Measurements from ENCODE around the gene GPR137C. TPM values are rescaled to one million over a fixed set of nuclear protein-coding genes. Genes with fewer than 3 reads are reported as not detected.

Gene GPR137C, protein sequence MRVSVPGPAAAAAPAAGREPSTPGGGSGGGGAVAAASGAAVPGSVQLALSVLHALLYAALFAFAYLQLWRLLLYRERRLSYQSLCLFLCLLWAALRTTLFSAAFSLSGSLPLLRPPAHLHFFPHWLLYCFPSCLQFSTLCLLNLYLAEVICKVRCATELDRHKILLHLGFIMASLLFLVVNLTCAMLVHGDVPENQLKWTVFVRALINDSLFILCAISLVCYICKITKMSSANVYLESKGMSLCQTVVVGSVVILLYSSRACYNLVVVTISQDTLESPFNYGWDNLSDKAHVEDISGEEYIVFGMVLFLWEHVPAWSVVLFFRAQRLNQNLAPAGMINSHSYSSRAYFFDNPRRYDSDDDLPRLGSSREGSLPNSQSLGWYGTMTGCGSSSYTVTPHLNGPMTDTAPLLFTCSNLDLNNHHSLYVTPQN
- total RNA-seq, result 0.13 TPM
- long read RNA-seq, result 0 reads

DNA sequence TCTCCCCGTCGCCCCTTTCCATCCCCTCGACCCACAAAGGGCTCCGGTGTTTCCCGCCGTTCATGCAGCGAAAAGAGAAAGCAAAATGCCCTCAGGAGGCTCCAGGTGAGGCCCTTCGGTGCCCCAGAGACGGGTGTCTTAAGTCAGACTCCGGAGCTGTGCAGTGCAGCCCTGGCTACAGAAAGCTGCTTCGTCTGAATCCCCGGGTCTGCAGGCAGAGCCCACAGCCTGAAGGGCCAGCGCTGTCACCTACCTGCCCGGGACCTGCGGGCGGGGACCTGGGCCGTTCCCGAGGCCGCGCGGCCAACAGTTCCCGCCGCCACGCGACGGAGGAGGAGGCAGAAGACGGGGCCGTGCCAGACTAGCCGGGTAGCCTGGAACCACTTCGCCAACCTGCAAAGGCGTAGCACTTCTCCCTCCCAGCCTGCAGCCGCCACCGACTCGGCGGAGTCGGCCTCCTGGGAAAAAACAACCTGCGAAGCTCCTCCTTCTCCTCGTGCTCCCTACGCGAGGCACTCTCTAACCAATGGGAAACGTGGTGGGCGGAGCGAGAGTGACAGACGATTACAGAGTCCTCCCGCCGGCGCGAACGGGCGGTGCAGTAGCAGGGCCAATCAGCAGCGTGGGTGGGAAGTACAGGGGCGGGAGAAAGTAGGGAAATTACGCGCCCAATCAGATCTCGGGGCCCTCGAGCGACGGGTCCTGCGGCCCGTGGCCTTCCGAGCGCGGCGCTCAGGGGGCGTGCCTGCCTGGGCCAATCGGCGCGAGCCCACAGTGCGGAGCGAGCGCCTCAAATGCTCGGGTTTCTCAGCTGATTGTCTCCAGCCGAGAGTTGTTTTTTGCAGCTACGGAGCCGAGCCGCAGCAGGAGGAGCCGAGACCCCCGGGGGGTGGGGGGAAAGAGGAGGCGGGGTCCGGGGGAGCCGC lies at the start of gene GPR137C, which contains the start of gene TXNDC16:
Gene GPR137C, plus strand, starts transcription at position 774 of the 926 bp plus-strand sequence. CDS start 312 bp downstream, outside the sequence.
Gene TXNDC16, minus strand, starts transcription at position 443 of the 926 bp plus-strand sequence. CDS start 8,948 bp downstream, outside the sequence.
- DNase-seq (ENCODE audit: low spot score), result peak; percentile 100

DNA sequence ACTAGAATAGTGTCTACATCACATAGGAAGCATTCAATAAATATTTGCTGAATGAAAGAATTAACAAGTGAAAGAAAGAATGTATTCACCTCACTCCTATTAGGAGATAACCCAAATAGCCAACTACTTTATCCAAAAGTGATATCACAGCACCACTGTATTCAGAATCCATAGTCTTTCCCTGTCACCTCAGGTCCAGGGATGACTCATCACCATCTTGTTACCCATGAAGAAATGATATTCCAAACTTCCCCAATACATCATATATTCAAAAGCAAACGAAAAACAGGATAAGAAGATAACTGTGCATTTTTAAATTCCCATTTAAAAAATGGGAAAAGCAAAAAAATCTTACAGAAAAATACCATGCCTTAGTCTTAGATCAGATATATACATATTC lies 39.4 kb upstream of the GPR137C start:
- no peak for DNase-seq (ENCODE audit: low spot score)

DNA sequence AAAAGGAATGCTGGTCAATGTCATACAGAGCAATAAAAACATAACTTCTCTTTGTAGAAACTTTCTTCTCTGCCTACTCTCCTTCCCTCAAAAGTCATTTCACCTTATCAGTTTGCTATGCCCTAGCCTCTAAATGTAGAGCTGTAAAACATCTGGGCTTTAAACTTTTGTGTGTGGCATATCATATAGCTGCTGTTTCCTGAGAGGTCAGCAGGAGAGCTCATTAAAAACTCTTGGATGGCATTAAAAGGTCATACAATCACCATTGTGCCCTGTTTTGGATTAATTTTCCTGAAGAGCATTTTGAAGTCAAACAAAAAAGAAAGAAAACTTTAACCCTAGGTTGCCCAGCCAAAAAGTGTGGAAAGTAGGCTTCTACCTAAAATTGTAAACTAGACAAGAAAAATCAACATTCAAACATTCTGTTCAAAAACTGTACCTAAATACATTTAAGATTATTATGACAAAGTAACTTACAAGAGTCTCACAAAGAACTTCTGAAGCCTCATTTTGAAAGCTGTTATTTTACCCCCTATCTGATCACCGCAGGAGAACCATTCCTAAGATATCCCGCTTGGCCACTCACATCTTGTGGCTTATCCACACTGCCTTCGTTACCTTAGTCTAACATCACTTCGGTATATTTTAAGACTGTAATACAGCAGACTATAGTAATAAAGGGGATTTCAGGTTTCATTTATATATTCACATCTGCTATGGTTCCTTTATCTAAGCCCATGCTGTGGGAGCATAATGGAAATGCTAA lies 38.4 kb upstream of the GPR137C start:
- no peak for DNase-seq (ENCODE audit: low spot score)

DNA sequence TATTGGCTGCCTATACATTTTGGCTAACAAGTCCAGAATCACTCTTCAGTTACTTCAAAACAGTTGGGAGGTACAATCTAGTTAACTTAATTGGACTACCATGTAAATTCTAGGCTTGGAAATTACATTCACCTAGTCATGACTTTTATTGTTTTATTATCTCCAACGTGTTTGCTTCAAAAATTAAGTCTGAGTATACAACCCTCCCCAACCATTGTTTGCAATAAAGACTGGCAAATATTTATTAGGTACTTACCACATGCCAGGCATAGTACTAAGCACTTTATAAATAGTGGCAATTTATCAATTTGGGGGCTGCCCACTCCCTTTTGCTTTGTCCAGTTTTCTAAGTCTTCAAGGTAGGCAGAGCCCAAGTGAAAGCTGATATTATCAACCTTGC lies 30.6 kb upstream of the GPR137C start:
- no peak for DNase-seq (ENCODE audit: low spot score)

DNA sequence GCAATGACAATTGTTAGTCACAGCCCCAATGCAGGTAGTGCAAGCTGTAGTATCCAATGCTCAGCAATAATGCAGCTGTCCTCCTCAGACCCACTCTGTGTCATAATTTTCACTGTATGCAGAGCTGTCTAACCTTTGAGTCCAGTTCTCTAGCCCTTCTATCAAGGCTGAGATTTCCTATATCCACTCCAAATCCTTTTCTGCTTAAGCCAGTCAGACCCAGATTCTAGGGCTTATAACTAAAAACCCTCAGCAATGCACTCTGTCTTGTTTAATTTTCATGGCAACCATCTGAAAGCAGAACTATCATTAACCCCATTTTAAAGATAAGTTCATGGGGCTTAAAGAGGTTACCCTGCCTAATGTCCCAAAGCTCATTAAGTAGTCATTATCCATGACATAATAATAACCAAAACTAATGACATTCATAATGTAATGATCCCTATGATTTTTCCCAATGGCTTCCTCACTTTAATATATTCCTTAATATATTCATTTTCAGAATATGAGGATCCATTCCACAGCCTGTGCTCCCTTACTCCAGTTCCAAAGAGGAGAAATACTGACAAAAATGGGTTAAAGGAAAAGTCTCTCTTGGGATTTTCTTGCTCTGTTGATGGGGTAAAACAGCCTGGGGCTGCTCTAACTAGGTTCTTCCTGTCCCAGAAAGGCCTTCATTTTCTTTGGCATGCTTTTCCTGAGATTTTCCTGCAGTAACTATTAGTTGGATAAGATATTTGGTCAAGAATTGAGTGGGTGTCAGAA lies 29.9 kb upstream of the GPR137C start:
- no peak for DNase-seq (ENCODE audit: low spot score)

DNA sequence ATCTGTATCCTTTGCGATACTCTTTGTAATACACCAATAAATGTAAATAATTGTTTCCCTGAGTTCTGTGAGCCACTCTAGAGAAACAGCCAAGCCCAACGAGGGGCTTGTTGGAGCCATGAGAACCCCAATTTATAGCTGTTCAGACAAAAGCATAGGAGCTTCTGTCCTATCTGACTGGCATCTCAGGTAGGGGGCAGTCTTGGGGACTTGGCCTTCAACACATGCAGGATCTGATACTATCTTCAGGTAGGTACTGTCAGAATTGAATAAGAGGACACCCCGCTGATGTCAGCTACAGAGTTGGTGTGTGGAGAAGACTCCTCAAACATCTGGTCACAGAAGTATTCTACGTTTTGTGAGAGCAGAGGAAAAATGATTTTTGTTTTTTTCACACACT lies 25.6 kb upstream of the GPR137C start:
- no peak for DNase-seq (ENCODE audit: low spot score)

DNA sequence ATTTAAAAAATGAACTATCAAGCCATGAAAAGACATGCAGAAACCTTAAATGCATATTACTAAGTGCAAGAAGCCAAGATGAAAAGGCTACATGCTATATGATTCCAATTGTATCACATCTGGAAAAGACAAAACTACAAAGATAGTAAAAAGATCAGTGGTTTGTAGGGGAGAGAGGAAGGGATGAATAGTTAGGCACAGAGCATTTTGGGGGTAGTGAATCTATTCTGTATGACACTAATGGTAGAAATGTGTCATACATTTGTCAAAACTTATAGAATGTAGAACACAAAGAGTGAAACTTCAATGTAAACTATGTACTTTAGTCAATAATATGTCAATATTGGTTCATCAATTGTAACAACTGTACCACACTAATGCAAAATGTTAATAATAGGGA lies 21.2 kb upstream of the GPR137C start:
- no peak for DNase-seq (ENCODE audit: low spot score)

DNA sequence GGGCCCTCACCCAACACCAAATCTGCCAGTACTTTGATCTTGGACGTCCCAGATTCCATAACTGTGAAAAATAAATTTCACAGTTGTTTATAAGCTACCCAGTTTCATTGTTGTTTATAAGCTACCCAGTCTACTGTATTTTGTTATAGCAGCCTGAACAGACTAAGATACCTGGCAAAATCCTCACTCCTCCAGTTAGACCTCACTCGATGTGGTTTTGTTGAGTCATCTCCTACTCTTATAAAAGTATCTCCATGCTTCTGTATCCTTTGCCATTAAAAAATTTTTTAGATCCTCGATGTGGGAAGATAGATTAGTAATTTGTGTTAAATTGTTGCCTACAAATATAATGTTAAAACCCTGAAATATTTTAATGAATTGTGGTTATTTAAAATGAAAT lies 16.4 kb upstream of the GPR137C start:
- DNase-seq (ENCODE audit: low spot score), result no peak

DNA sequence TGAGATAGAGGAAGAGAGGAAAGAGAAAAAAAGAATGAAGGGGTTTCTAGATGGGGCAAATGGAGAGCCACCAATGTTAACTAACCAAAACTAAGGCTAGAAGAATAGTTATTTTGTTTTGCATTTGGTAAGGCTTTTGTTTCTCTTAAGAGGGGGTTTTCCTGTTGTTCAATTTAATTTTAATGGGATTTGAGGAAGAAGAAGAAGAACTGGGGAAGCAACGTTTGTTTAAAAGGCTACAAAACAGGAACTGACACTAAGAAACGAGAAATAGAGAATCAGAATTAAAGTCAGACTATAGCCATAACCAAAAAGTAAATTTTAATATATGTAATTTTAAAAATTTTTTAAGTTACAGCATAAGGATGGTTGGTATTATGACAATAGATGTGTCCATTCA lies 14.0 kb upstream of the GPR137C start:
- DNase-seq (ENCODE audit: low spot score), result no peak

DNA sequence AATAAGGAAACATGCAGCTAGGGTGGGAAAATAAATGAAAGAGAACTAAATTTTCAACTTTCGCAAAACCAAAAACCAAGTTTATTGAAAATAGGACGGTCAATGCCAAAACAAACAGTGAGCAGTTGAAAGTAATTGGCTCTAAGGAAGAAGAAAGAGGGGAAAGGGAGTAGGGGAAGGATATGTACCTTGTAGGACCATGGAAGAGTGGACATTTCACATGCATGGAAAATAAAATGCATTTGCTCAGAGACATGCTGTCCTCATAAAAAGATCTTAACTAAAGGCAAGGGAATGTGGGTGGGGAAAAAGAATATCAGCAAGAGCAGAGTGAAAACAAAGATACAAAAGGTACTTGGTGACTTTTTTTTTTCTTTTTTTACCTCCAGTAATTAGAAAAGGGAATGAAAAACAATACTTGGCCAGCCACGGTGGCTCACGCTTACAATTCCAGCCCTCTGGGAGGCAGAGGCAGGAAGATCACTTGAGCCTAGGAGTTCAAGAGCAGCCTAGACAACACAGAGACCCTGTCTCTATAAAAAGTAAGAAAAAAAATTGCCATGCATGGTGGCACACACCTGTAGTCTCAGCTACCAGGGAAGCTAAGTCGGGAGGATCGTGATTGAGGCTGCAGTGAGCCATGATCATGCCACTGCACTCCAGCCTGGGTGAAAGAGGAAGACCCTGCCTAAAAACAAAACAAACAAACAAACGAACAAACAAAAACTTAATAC lies 6.9 kb upstream of the GPR137C start:
- no peak for DNase-seq (ENCODE audit: low spot score)

DNA sequence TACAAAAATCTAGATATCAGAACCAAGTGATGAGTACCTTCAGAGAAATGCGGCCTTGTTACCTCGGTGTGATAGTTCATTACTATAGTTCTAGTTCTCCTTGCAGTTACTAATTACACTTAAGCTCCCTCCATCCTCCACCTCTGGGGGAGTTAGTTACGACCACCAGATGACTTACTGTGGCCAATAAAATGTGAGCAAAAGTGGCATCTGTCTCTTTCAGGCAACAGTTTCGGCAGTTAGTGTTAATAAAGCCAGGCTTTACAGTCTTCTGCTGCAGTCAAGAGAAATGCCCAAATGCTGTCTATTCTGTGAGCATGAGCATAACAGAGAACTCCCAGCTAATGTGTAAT lies 6.3 kb upstream of the GPR137C start:
- DNase-seq (ENCODE audit: low spot score), result no peak

DNA sequence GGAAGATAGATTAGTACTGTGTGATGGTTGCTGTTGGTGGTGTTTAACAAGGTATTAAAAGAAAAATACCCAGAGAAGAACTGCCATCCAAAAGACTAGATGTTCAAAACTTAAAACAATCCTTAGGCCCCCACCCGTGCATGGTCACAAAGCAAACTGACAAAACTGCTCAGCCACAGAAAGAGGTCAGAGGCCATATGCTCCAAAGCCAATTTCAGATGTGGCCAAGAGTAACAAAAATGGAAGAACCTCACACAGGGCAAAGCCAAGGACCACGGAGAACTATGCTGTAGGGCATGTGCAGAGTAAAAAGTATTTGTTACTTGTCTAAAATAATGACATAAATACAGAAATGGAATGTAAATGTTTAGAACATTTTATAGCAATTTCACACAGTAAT lies 5.6 kb upstream of the GPR137C start:
- DNase-seq (ENCODE audit: low spot score), result no peak

DNA sequence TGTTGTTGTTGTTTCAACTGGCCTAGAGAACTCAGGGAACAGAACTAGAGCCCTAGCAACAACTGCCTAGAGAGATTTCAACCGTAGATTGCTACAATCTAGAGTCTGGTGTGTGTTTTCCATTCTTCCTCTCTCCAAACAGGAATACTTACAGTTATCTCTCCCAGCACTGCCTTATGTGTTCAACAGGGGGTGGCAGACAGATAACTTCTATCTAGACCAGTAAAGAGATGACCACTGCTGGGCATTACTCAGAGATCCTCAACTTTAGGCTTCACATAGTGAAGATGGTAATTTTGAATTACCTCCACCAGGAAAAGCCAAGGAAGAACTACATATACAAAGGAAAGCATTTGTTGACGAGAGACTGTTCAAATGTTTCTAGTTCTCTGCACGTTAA lies 5.1 kb upstream of the GPR137C start:
- DNase-seq (ENCODE audit: low spot score), result no peak

DNA sequence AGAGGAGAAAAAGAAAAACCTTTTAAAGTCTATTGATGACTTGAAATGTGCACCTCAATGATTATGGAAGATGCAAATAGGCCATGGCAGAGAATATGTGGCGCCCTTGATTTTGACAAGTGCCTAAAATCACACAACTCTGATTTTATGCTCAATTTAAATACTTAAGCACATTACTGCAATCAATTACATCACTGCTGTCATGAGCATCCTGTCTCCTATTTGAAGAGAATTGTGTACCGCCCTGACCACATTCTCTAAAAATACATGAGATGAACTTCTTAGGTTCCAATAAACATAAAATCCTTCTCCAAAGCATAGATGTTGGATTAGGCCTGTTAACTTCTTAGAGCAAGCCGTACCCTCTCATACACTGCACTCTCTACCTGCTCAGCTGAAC lies 2.0 kb upstream of the GPR137C start:
- DNase-seq (ENCODE audit: low spot score), result no peak

DNA sequence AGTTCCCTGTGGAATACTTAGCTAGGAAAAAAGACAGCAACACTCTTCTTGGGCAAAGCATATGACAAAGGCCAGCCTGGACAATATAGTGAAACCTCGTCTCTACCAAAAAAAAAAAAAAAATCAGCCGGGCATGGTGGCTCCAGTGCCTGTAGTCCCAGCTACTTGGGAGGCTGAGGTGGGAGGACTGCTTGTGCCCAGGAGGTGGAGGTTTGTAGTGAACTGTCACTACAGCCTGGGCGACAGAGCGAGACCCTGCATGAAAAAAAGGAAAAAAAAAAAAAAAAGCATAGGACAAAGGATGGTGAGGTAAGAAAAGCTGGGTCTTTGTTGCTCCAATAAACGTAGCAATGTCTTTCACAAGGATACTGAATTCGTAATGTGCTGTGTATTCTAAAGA lies 1.4 kb upstream of the GPR137C start:
- DNase-seq (ENCODE audit: low spot score), result no peak

DNA sequence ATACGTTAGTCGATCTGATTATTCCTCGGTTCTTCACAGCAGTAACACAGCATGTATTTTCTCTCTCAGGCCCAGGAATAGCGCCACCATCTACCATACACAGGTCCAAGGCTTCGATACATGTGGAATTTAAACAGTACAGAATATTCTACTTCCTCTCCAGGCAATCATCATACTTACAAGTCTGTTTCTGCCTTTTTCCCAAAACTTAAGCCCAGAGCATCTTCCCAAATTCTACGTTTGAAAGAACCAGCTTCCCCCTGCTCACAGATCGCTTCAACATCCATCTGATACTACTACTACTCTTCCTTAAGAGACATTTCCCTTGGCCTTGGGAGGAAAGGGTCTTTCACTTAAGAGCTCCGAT lies 957 bp upstream of the GPR137C start:
- no peak for DNase-seq (ENCODE audit: low spot score)

DNA sequence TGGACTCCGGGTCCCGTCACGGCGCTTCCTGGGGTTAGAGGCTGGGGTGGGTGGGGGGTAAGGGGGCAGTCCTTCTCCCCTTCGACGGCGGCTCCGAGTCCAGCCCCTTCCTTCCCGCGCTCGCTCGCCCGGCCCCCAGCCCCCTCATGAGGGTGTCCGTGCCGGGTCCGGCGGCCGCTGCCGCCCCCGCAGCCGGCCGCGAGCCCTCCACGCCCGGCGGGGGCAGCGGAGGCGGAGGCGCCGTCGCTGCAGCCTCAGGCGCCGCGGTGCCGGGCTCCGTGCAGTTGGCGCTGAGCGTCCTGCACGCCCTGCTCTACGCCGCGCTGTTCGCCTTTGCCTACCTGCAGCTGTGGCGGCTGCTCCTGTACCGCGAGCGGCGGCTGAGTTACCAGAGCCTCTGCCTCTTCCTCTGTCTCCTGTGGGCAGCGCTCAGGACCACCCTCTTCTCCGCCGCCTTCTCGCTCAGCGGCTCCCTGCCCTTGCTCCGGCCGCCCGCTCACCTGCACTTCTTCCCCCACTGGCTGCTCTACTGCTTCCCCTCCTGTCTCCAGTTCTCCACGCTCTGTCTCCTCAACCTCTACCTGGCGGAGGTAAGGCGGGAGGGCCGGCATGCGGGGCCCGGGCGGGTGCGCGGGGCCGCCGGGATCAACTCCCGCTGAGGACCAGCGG lies 500 bp downstream of the GPR137C start:
- DNase-seq (ENCODE audit: low spot score), result no peak

DNA sequence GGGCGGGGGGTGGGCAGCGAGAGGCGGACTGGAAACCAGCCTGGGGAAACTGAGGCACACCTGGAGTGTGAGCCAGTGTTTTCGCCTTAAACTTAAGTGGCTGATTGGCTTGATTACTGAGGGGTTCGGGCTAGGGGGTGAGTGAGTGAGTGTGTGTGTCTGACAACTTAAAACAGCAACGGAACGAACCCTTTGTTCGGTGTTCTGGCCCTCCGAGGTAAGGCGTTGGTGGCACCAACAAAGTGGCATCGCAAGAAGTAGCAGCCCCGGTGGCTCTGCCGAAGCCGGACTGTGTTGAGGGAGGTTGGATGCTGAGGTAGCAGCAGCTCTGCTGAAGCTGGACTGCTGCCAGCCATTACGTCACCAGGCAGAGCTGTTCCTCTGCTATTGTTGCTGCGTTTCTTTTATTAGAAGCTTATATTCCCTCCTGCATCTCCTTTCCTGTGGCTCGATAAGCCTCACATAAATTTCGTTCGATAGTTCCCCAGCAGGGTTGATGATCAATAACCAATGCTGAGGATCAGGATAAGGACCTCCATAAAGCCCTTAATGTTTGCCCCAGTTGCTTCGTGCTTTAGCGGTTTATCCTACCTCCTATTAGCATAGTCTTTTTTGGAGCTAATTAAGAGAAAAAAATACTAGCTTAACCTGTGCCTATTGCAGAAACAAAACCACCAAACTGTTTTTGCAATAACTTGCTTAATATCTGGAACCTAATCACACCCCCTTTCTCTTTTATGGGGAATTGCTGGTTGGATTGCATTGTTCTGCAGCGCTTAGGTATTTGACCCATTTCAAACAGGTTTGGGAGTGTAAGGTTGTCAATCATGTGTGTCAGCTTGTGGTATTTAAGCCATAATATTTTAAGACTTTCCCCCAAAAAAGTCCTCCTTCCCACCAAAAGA lies 1.3 kb downstream of the GPR137C start:
- peak; percentile 94 for DNase-seq (ENCODE audit: low spot score)

All from mesenteric fat pad (tissue), 1 donor.